H1 (cell line): Measurements from ENCODE around the gene RHOBTB1. TPM values are rescaled to one million over a fixed set of nuclear protein-coding genes. Genes with fewer than 3 reads are reported as not detected.

Source experiments
- GTF2F1 ChIP-seq: IDR thresholded peaks from 2 replicates; pipeline ENCODE4 v1.6.1; 2012; ENCODE audit warnings: low read depth, low read length, improper control_type of control experiment, borderline replicate concordance
- SP2 ChIP-seq: IDR thresholded peaks from 2 replicates; pipeline ENCODE4 v1.6.1; 2012; ENCODE audit warnings: mild to moderate bottlenecking, low read length, inconsistent platforms
- polyA plus RNA-seq, 7 experiments: library from polyadenylated mRNA; depleted of rRNA in 3 of 7; stranded (reverse) in 5 of 7; unstranded in 2 of 7; fragments of >200 nt in 5 of 7; fragments of 200-250 nt in 2 of 7; gene quantifications; 1 replicate in 5 of 7; 2 replicates in 1 of 7; 4 replicates in 1 of 7; pipeline versions ENCODE4 v1.2.1 to v1.2.3, GENCODE V29; 2011 to 2013; ENCODE audit warnings: missing spikeins in 2 of 7, mixed read lengths in 2 of 7
- total RNA-seq: library from RNA; stranded (reverse); fragmentation: NEBNext Ultra II Directional; extraction: Animal tissue kit (Norgen Biotek cat#: 25700); gene quantifications from 2 replicates; pipeline ENCODE4 v1.2.1, GENCODE V29; 2021

RHOBTB1 gene
- total and polyA plus RNA-seq, 2 of the 8 experiments (the other 6 are each of a cell fraction or from before 2014, with no cell fraction given): 6.1 to 7.4 TPM

GRCh38 chr10:60894786-60895185, 49.2 kb downstream of the RHOBTB1 start (continued):
- TF ChIP-seq GTF2F1: no peak
- no peak for TF ChIP-seq SP2
